Measurements from ENCODE around the gene UBE2E2.

UBE2E2 gene

DNA sequence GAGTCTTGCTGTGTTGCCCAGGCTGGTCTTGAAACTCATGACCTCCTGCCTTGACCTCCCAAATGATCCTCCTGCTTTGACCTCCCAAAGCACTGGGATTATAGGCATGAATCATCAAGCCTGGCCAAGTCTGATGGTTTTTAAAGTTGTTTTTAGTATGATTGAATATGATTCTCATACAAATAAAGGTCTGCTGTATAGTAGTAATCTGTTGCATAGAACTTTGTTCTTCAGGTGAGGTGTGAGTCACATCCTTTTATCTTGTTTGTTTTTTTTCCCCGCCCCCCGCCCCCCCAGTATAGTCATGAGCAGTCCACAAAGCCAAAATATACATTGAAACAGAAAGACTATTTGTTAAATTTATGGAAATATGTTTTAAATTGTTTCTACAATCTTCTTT lies 39.0 kb downstream of the UBE2E2 start:
- TF ChIP-seq, protein P1, sequence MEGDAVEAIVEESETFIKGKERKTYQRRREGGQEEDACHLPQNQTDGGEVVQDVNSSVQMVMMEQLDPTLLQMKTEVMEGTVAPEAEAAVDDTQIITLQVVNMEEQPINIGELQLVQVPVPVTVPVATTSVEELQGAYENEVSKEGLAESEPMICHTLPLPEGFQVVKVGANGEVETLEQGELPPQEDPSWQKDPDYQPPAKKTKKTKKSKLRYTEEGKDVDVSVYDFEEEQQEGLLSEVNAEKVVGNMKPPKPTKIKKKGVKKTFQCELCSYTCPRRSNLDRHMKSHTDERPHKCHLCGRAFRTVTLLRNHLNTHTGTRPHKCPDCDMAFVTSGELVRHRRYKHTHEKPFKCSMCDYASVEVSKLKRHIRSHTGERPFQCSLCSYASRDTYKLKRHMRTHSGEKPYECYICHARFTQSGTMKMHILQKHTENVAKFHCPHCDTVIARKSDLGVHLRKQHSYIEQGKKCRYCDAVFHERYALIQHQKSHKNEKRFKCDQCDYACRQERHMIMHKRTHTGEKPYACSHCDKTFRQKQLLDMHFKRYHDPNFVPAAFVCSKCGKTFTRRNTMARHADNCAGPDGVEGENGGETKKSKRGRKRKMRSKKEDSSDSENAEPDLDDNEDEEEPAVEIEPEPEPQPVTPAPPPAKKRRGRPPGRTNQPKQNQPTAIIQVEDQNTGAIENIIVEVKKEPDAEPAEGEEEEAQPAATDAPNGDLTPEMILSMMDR (IDR thresholded peaks at IDR 0.05; ENCODE audit: insufficient read depth, low read depth, low read length, missing control alignments) = no peak
- no peak overlapping the region for H3K4me3 ChIP-seq (ENCODE audit: low read depth, low read length)
- no peak for DNase-seq (ENCODE audit: low read depth)

DNA sequence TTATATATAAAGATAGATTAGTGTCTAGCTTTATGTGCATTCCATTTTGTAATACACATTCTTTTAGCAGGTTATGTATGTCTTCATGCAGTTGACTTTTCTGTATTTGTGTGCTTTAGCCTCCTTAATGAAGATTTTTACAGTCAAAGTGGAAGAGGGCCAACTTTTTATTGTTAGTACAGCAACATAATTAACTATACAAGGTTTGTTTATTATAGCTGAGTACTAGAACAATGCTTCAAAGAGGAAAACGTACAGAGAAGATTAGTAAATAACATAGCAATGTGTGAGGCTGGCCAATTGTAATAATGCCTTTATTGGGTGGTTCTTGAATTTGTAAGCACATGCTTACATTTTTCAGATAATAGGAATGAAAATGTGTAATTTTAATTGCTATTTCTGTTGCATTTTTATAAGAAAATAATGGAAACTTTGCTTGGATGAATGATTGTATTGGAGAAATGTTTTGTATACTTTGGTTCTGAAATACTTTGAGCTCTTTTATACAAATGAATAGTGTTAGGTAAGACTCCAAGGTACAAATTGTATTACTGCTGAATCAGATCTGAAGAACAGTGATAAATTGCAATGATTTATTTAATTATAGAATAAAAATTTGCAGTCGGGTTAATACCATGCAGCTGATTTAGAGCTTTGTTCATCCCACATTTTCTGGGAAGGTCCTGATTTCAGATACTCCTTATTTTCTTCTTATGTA lies 41.4 kb downstream of the UBE2E2 start:
- TF ChIP-seq, protein P1 (IDR thresholded peaks at IDR 0.05; ENCODE audit: insufficient read depth, low read depth, low read length, missing control alignments) = no peak
- DNase-seq (ENCODE audit: low read depth) = no peak
- no peak overlapping the region for H3K4me3 ChIP-seq (ENCODE audit: low read depth, low read length)

DNA sequence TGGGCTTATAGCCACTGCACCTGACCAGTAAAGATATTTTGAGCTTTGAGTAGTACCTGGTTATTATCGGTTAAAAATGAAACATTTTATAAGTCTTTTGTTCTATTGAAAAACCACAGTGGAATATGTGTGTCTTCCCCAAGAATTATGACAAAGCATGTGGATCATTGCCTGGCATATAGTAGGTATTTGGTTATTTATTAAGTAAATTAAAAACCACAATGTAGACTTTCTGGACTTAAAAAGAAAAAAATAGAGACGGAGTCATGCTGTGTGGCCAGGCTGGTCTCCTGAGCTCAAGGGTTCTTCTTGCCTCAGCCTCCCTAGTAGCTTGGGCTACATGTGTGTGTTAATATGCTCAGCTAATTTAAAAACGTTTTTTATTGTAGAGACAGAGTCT lies 43.5 kb downstream of the UBE2E2 start:
- TF ChIP-seq, protein P1 (IDR thresholded peaks at IDR 0.05; ENCODE audit: insufficient read depth, low read depth, low read length, missing control alignments) = no peak
- no peak overlapping the region for H3K4me3 ChIP-seq (ENCODE audit: low read depth, low read length)
- DNase-seq (ENCODE audit: low read depth) = no peak

DNA sequence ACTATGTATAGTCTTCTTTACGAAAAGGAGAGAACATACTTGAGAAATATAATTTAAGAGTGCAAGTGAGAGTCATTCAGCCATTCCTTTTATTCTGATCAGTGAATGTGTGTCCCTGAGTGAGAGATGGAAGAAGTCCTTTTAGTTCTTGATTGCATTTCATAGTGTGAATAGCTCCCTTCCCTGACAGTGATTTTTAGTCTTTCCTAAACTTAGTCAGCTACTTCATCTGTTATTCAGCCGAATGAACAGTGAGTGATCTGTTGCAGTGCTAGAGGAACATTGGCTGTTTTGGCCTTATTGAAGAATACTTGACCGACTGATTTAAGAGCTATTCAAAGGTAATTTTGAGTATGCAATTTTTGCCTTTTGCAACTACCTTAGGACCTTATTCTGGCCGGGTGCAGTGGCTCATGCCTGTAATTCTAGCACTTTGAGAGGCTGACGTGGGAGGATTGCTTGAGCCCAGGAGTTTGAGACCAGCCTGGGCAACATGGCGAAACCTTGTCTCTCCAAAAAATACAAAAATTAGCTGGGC lies 45.5 kb downstream of the UBE2E2 start:
- DNase-seq (ENCODE audit: low read depth) = no peak
- H3K4me3 ChIP-seq (ENCODE audit: low read depth, low read length) = no peak overlapping the region
- TF ChIP-seq, protein P1 (IDR thresholded peaks at IDR 0.05; ENCODE audit: insufficient read depth, low read depth, low read length, missing control alignments) = no peak

- TF ChIP-seq, protein P1 (IDR thresholded peaks at IDR 0.05; ENCODE audit: insufficient read depth, low read depth, low read length, missing control alignments) = no peak
- DNase-seq (ENCODE audit: low read depth) = no peak
- H3K4me3 ChIP-seq (ENCODE audit: low read depth, low read length) = no peak overlapping the region
Observed at GRCh38 chr3:23249961-23250360, 46.8 kb downstream of the UBE2E2 start.

- TF ChIP-seq, protein P1 (IDR thresholded peaks at IDR 0.05; ENCODE audit: insufficient read depth, low read depth, low read length, missing control alignments) = no peak
- no peak overlapping the region for H3K4me3 ChIP-seq (ENCODE audit: low read depth, low read length)
- no peak for DNase-seq (ENCODE audit: low read depth)
Observed at GRCh38 chr3:23252122-23252521, 49.0 kb downstream of the UBE2E2 start.

DNA sequence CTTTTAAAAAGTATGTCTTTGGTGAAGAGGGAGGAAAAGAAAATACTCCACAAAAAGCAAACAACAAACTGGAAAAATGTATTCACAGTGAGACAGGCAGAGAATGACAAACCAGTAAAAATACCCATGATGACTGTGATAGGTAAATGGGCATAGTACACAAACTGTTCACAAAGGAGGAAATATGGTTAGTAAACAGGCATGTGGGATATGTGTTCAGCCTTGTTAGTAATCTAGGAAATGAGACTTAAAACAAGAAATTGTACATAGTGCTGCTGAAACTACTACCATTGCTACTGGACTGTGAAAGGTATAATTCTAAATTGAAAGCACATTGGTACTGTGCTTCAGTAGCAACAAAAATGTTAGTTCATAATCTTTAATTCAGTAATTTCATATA lies 50.1 kb downstream of the UBE2E2 start:
- TF ChIP-seq, protein P1 (IDR thresholded peaks at IDR 0.05; ENCODE audit: insufficient read depth, low read depth, low read length, missing control alignments) = no peak
- peak; percentile 64 for DNase-seq (ENCODE audit: low read depth)
- H3K4me3 ChIP-seq (ENCODE audit: low read depth, low read length) = no peak overlapping the region
